Natural killer cell (primary cell): ENCODE results near the gene GSAP. TPM values are rescaled to one million over a fixed set of nuclear protein-coding genes. Genes with fewer than 3 reads are reported as not detected.

Experiments used
- ATAC-seq, 3 donors: fragments of 150-1000 bp in 2 of 3; fragments of 200-7000 bp in 1 of 3; cut with Tn5 transposase; 1 replicate in 1 of 3; 2 replicates in 2 of 3; pipeline ENCODE4 v1.10.0; 2021; ENCODE audit warnings: mild to moderate bottlenecking in 2 of 3, moderate library complexity in 2 of 3
- DNase-seq, 2 donors: peaks; one replicate each; pipeline versions ENCODE4 v3.0.0 to v3.0.0-alpha.2; 2013 to 2021; ENCODE audit warnings: mixed read lengths in 1 of 2
- H3K27ac ChIP-seq: one replicate; pipeline ENCODE4 v1.5.1; 2013; ENCODE audit warnings: mild to moderate bottlenecking, low read length
- H3K27me3 ChIP-seq: one replicate; pipeline ENCODE4 v1.6.1; 2013; ENCODE audit warnings: low read length; ENCODE audit not compliant: control insufficient read depth, insufficient read depth
- H3K36me3 ChIP-seq: one replicate; pipeline ENCODE4 v1.6.1; 2013; ENCODE audit warnings: low read length; ENCODE audit not compliant: control insufficient read depth, insufficient read depth
- H3K4me1 ChIP-seq: one replicate; pipeline ENCODE4 v1.6.1; 2013; ENCODE audit warnings: low read length; ENCODE audit not compliant: control insufficient read depth, insufficient read depth
- H3K4me3 ChIP-seq: one replicate; pipeline ENCODE4 v1.5.1; 2013; ENCODE audit warnings: low read length
- H3K9me3 ChIP-seq: one replicate; pipeline ENCODE4 v1.6.1; 2013; ENCODE audit warnings: low read length; ENCODE audit not compliant: control insufficient read depth, insufficient read depth
- H3K27ac Mint-ChIP-seq, 2 donors: one replicate each; pipeline ENCODE4 v1.8.0; 2022; ENCODE audit warnings: mild to moderate bottlenecking in 2 of 2, mixed read lengths in 2 of 2, moderate library complexity in 1 of 2
- H3K27me3 Mint-ChIP-seq, 2 donors: one replicate each; pipeline ENCODE4 v1.8.0; 2022; ENCODE audit warnings: low read depth in 2 of 2, mixed read lengths in 2 of 2
- H3K36me3 Mint-ChIP-seq: one replicate; pipeline ENCODE4 v1.8.0; 2022; ENCODE audit warnings: mixed read lengths
- H3K4me1 Mint-ChIP-seq, 2 donors: one replicate each; pipeline ENCODE4 v1.8.0; 2022; ENCODE audit warnings: mixed read lengths in 2 of 2
- H3K4me3 Mint-ChIP-seq: one replicate; pipeline ENCODE4 v1.8.0; 2022; ENCODE audit warnings: mild to moderate bottlenecking, moderate library complexity, mixed read lengths
- H3K9me3 Mint-ChIP-seq, 2 donors: one replicate each; pipeline ENCODE4 v1.8.0; 2022; ENCODE audit warnings: mixed read lengths in 2 of 2
- CTCF ChIP-seq: fragments of 200-600 bp; IDR thresholded peaks from one replicate; pipeline ENCODE4 v1.8.0; 2022; ENCODE audit warnings: antibody characterized with exemption
- WGBS: methylation state at CpG from one replicate; pipeline ENCODE4 v1.1.7; 2013; ENCODE audit warnings: missing lambda C conversion rate; ENCODE audit not compliant: insufficient coverage; 5-methylcytosine and 5-hydroxymethylcytosine counted together
- intact Hi-C: fragments of 100-400 bp; cut with micrococcal nuclease; formaldehyde crosslinking; loops from one replicate; pipeline ENCODE4 v1.14.2; 2022
- total RNA-seq, 4 donors: library from RNA; stranded (reverse); fragments of 120-200 nt in 1 of 4; gene quantifications; one replicate each; pipeline versions ENCODE4 v1.2.3 to v1.2.4, GENCODE V29; 2013 to 2022

GSAP gene
- total RNA-seq, 3 donors from 2014 or later (not counting 1 experiment from before 2014, with no cell fraction given): 202 to 302 (median 301) TPM

GRCh38 chr7:77306231-77307067 is 109.7 kb downstream of the GSAP start:
- H3K9me3 Mint-ChIP-seq: peaks cover 13 to 21% of the 10 kb centered on the region in 2 donors
- DNase-seq (no peak), ATAC-seq (no peak)
- H3K36me3 Mint-ChIP-seq: peaks cover 78% of the 10 kb centered on the region
- H3K27me3 Mint-ChIP-seq: no peaks in the 10 kb centered on the region
- Histone ChIP-seq H3K4me3 (no peak overlapping the region), H3K9me3 (peaks cover 12% of the 10 kb centered on the region), H3K36me3 (peaks cover 29% of the 10 kb centered on the region), H3K27ac (no peak overlapping the region), H3K27me3 (no peaks in the 10 kb centered on the region), H3K4me1 (no peaks in the 10 kb centered on the region)
- 74% methylated on average over 15 of the region's 17 CpGs for WGBS
- TF ChIP-seq CTCF: no peak
- H3K27ac Mint-ChIP-seq: peak overlapping the region in 1 of 2 donors; percentile 45
- peaks cover 7 to 27% of the 10 kb centered on the region in 2 donors for H3K4me1 Mint-ChIP-seq
- intact Hi-C loops: no loop called here
- no peak overlapping the region for H3K4me3 Mint-ChIP-seq

- ATAC-seq: no peak
- intact Hi-C loops: no loop called here
- Mint-ChIP-seq H3K36me3 (peaks cover 30% of the 10 kb centered on the region), H3K9me3 (peaks cover 2 to 9% of the 10 kb centered on the region in 2 donors), H3K27ac (peak overlapping the region in 1 of 2 donors; percentile 16), H3K4me3 (no peak overlapping the region), H3K4me1 (peaks cover 0 to 8% of the 10 kb centered on the region in 2 donors), H3K27me3 (no peaks in the 10 kb centered on the region)
- WGBS: 100% methylated on average over 1 of the region's 2 CpGs
- Histone ChIP-seq H3K4me1 (no peaks in the 10 kb centered on the region), H3K9me3 (peaks cover 4% of the 10 kb centered on the region), H3K27ac (no peak overlapping the region), H3K27me3 (no peaks in the 10 kb centered on the region), H3K4me3 (no peak overlapping the region), H3K36me3 (peaks cover 2% of the 10 kb centered on the region)
- DNase-seq: no peak
- no peak for TF ChIP-seq CTCF
Measured at GRCh38 chr7:77295549-77295948, 120.6 kb downstream of the GSAP start.

GRCh38 chr7:77293046-77293445 is 123.1 kb downstream of the GSAP start:
- H3K9me3 ChIP-seq: peaks cover 4% of the 10 kb centered on the region
- Mint-ChIP-seq H3K27me3 (no peaks in the 10 kb centered on the region), H3K4me3 (no peak overlapping the region), H3K36me3 (peaks cover 14% of the 10 kb centered on the region), H3K9me3 (peaks cover 2% of the 10 kb centered on the region in 2 donors), H3K27ac (no peak overlapping the region), H3K4me1 (peaks cover 0 to 8% of the 10 kb centered on the region in 2 donors)
- no peak for TF ChIP-seq CTCF
- H3K4me3 ChIP-seq: no peak overlapping the region
- 94% methylated on average over 4 of the region's 4 CpGs for WGBS
- H3K36me3 ChIP-seq: peaks cover 6% of the 10 kb centered on the region
- no peaks in the 10 kb centered on the region for H3K4me1 ChIP-seq
- DNase-seq (peak in 1 of 2 donors; percentile 25), ATAC-seq (peak in 1 of 3 donors; percentile 40)
- H3K27me3 ChIP-seq: no peaks in the 10 kb centered on the region
- intact Hi-C loops: no loop called here
- no peak overlapping the region for H3K27ac ChIP-seq
